Stimulated activated CD8-positive, alpha-beta memory T cell treated with anti-CD3 and anti-CD28 coated beads, Interleukin-15, amount 100 ng/mL, for 24 hours (primary cell): ENCODE data around the gene SP140L.
"Not testable (repeated sequence)": the region's sequence is repeated elsewhere in the genome, so short reads cannot be mapped to it uniquely, and the experiment has no call there.

Experiments
- DNase-seq: peaks from one replicate; pipeline ENCODE4 v3.0.0-alpha.2; 2020; ENCODE audit warnings: low read depth

The SP140L gene

DNA sequence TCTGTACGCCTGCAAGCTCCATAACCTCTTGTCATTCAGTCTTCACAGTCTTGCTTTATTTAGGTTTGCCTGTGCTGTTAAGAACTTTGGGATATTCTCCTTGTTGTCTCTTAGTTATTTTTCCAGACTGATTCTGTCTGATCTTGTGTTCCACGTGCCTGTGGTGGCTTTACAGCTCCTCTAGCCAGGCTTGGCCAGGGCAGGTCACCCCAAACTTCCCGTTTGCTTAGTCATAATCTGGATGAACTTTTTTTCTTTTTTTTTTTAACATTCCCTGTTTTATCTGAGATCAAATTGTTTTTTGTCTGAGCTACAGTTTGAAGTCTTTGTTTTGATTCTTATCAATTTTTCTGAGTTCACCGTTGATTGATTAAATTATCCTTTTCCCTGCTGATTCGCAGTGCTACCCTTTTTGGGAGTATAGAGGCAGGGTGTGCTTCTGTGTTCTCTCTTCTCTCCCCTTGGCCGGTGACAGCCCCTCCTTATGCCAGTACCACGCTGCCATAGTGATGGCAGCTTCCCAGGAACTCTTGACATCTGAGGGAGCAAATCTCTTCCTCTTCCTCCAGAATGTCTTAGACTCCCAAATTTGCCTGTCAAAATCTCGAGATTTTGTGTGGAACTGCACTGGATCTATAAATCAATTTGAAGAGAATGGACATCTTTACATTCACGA is 91.5 kb downstream of the SP140L start:
- no peak for DNase-seq

DNA sequence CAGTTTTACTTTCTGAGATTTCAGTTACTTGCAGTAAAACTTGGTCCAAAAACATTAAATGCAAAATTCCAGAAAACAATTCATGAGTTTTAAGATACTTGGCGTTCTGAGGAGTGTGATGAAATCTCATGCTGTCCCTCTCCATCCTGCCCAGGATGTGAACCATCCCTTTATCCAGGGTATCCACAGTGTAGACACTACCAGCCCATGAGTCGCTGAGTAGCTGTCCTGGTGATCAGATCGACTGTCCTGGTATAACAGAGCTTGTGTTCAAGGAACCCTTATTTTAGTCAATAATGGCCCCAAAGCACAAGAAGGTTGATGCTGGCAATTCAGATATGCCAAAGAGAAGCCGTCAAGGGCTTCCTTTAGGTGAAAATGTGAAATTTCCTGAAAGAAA is 92.2 kb downstream of the SP140L start:
- DNase-seq, result no peak

DNA sequence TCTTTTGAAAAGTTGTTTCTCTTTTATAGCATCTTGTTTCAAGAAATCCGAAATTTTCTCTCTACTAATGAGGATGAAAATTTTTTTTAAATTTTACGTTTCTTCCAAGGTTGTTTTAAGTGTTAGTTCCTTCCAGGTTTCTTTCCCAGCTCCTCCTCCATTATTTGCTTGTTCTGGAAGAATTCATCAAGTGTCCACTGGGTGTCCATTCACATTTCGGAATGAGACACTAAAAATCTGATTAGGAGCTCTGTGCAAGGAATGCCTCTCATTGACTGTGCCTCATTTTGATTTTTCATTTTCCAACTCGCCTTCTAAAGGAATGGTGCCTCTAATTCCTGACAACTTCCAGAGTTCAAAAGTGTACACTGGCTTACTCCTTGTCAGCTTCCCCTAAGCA is 95.2 kb downstream of the SP140L start:
- no peak for DNase-seq

DNA sequence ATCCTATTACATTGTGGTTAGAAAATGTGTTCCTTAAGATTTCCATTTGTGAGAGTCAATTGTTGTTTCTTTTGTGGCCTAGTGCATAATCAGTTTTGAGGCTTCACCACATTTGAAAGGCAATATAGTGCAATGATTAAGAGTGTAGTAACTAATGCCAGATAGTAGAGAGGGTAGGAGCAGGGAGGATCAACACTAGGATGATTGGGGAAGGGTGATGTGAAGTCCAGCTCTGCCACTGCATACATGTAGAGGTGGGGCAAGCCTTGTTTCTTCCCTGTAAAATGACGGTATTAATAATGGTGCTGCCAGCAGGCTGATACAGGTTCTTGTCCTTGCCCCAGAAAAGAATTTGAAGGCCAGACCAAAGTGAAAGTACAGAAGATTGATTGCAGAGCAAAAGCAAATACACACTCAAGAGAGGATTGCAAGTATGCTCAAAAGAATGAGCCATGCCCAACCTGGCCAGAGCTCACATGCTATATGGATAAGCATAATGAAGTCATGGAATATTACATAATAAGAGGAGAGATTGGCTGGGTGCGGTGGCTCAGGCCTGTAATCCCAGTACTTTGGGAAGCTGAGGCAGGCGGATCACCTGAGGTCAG is 97.0 kb downstream of the SP140L start:
- no peak for DNase-seq

DNA sequence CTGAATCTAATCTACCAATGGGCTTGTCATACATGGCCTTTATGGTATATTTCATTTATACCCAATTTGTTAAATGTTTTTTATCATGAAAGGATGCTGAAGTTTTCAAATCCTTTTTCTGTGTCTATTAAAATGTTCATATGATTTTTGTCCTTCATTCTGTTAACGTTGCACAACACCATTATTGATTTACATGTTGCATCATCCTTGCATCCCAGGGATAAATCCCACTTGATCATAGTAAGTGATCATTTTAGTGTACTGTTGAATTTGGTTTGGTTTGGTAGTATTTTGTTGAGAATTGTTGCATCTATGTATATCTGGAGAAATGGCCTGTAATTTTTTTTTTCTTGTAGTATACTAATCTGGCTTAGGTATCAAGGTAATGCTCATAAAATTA is 98.4 kb downstream of the SP140L start:
- no peak for DNase-seq

DNA sequence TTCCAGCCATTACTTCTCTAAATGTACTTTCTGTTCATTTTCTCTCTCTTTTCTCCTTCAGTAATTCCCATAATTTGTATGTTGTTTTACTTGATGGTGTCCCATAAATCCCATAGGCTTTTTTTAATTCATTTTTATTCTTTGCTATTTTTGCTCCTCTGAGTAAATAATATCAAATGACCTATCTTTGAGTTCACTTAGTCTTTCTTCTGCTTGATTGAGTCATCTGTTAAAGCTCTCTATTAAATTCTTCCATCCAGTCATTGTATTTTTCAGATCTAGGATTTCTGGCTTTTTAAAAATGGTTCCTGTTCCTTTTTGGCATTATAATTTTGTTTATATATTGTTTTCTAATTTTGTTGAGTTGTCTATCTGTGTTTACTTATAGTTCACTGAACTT is 102.5 kb downstream of the SP140L start:
- DNase-seq, result no peak

DNA sequence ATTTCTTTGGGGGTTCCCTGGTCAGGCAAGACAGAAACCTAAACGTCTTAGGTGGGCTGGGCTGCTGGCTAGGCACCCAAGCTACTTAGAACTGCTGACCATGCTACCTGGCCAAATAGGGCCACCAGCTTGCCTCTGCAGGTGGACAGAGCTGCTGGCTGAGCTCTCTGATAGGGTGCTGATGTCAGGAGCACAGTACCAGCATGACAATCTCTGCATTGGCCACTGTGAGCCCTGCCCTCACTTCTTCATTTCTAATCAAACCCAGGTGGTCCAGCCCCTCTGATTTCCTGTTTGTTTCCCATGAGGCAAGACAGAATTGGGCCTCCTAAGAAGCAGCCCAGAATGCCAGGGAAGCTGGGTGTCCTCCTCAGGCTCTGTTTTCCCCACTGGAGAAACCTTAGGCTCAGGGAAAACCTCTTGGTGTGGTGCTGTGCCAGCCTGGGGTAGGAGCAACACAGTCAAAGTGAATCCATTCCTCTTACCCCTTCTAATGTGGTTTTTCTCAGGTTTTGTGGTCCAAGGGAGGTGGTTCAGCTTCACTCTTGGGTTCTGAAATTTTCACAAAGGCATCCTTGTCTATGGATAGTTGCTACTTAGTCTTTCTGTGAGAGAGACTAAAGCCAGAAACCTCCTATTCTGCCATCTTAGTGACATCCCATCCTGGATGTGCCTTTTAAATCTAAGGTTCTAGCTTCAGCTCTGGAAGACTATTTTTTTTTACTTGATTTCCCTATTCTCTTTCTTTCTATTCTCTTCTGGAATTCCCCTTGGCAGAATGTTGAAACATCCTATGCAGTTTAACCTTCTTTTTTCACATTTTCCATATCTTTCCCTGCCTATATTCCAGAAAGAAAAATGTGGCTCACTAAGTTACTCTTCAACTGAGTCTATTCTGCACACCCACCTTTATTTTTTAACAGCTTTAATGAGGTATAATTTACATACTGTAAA is 104.2 kb downstream of the SP140L start:
- no peak for DNase-seq

DNA sequence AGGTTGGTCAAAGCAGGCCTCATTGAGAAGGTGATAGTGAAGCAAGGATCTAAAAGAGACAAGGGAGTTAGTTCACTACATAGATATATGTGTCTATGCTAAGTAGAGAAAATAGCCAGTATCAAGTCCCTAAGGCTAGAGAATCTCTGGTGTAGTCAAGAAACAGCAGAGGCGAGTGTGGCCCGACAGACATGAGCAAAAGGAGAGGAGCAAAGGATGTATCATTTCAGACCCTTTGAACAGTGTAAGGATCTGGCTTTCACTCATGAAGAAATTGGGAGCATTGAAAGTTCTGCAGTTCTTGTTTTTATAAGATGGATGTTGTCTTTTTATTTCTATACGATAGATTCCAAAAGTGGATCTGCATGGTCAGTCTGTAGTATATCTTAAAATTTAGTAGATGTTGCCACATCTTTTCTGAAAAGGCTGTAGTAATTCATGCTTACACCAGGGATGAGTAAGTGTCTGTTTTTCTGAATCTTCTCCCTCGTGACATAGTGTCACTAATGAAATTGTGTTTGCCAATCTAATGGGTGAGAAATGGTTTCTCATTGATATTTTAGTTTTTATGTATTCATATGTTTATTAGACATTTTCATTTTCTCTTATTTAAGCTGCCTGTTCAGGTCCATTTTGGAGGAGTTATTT is 107.8 kb downstream of the SP140L start:
- no peak for DNase-seq

DNA sequence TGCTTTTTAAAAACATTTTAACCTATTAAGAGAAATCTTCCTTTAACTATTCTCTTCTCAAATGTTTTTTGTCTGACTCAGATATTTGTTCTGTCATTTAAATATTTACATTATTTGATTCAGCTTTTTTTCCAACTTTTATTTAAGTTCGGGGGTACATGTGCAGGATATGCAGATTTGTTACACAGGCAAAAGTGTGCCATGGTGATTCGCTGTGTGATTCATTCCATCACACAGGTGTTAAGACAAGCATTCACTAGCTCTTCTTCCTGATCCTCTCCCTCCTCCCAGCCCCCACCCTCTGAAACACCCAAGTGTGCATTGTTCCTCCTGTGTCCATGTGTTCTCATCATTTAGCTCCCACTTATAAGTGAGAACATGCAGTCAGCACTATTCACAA is 108.4 kb downstream of the SP140L start:
- DNase-seq, result no peak

DNA sequence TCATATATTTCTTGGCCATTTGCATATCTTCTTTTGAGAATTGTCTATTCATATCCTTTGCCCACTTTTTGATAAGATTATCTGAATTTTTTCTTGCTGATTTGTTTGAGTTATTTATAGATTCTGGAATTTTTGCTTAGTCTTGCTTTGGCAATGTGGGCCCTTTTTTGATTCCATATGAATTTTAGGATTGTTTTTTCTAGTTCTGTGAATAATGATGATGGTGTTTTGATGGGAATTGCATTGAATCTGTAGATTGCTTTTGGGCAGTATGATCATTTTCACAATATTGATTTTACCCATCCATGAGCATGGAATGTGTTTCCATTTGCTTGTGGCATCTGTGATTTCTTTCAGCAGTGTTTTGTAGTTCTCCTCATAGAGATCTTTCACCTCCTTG is 112.1 kb downstream of the SP140L start:
- not testable (repeated sequence) for DNase-seq

DNA sequence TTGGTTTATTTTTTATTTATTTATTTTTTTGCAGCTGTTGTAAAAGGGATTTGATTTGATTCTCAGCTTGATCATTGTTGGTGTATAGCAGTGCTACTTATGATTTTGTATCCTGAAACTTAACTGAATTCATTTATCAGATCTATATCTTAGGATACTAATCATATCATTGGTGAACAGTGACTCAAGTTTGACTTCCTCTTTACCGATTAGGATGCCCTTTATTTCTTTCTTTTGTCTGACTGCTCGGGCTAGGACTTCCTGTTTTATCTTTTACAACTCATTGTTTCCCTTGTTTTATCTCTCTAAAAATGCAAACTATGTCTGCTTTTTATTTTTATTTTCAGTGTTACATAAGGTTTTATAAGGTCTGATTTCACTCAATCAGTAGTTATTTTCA is 112.6 kb downstream of the SP140L start:
- no peak for DNase-seq

DNA sequence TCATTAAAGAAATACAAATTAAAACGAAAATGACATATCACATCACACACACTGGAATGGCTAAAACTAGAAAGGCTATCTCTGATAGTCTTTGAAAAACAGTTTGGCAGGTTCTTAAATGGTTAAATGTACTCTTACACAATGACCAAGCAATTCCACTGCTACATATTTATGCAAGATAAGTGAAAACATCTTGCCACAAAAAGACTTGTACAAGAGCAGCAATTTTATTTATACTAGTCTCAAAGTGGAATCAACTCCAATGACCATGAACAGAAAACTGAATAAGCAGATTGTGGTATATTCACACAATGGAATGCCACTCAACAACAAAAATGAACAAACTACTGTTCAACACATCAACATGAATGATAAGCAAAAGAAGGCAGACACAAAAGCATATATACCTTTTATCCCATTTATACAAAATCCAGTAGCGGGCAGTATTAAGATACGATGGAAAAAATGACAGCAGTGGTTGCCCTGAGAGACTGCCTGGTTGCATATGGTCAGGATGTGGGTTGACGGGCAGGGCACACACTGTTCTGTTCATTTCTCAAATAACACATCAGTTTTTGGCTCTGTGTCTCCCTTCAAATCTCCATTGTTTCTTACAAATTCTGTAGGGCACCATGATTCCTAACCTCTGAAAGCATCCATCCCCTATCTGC is 114.4 kb downstream of the SP140L start:
- DNase-seq, result no peak

DNA sequence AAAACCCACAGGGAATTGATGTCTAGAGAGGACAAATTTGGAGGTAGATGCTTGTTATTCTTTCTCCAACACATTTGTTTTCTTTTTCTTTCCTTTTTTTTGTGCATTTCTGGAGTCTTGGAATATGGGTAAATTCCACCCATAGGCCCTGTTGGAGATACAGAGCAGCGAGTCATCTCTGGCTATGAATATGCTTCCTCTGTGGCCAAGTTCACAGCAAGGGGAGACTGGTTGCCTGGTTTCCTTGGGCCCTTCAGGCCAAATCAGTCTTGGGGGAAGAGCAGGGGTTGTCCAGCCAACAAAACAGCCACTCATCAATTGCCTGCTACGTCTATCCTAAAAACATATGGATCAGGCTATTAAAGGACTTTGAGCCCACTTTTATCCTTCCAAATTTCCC is 116.5 kb downstream of the SP140L start:
- no peak for DNase-seq

DNA sequence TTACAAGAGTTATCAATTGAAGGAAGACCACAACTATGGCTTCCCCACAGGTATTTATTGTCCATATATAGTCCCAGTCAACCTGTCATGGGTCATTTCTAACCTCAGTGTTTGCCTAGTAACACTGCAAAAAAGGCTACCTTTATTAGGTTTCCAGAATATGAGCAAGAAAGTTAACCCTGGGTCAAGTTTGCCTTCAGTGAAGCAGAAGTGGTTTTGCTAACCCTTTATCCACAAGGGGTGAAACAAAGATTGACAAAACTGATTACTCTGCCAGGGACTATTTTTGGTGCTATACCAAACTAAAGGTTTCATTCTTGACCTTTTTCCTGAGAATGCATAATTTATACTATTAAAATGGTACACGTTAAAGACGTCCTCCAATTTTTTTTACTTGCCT is 117.8 kb downstream of the SP140L start:
- DNase-seq, result no peak

DNA sequence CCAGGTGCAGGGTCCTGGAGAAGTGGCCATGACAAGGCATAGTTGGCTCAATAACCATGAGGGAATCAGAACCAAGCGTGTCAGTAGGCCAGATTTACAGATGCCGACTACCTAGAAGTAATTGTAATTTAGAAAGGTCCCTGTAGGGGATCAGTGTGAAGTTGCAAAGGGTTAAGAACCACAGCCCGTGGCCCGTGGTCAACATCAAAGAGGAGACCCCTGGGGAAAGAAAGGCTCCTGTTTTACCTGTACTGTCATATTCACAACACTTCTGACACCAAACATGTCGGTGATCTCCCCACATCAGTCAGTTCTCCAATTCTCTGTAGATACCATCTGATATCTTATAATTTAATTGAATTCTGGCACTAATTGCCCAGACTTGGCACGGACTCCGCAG is 120.0 kb downstream of the SP140L start:
- no peak for DNase-seq

DNA sequence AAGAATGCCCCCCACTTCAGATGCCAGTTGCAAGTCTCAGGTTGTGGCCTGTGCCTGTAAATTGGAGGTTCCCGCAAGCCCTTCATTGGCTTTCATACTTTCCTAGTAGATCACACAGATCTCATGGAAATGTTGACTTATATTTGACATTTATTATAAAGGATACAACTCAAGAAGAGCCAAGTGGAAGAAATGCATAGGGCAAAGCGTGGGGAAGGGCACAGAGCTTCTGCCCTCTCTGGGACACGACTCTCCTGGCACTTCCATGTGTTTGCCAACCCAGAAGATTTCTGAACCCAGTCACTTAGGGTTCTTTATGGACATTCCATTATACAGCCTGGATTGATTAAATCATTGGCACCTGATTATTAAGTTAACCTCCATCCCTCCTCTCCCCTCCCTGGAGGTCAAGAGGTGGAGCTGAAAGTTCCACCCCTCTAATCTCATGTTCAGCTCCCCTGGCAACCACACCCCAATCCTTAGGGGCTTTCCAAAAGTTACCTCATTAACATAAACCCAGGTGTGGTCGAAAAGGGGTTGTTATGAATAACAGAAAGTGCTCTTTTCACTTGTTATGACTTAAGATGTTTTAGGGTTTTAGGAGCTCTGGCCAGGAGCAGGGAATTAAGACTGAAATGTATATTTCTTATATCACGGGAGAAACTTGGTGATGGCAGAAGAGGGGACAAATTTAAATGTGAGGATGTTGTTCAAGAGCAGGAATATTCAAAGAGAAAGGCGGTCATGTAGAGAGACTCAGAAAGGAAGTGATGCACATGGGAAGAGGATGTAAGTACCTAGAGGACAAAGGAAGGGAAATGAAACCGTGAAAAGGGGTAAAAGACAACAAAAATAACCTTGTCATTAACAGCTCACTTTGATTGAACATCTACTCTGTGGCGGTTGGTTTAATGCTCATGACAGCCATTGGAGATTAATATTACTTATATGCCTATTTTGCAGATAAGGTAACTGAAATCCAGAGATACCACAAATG is 120.8 kb downstream of the SP140L start:
- DNase-seq, result no peak

DNA sequence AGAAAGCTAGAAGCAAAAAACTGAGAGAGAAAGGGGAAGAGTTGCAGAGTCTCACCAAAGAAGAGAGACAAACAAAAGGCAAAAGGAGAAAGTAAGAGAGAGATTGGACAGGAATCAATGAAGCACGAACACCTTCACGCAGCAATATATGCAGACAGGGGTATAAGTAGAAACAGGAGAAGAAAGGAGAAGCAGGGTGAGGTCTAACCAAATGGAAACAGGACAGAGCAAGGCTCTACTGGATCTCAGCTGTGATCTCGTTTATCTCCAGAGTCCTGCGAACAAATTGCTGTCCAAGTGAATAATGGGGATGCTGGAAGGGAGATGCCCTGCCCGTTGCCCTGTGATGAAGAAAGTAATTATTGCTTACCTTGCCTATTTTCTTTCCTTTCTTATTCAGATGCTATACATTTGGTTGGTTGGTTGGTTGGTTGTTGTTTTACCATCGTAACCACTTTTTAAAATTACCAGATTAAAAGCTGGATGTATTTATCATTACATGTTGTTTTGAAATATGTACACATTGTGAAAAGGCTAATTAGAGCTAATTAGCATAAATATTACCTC is 123.0 kb downstream of the SP140L start:
- DNase-seq, result no peak

DNA sequence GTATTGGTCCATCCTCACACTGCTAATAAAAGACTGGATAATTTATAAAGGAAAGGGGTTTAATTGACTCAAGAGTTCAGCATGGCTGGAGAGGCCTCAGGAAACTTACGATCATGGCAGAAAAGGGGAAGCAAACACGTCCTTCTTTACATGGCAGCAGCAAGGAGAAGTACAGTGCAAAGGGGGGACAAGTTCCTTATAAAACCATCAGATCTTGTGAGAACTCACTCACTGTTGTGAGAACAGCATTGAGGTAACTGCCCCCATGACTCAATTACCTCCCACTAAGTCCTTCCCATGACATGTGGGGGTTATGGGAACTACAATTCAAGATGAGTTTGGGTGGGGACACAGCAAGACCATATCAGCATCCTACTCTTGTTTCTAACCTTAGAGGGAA is 126.0 kb downstream of the SP140L start:
- no peak for DNase-seq
